CD4-positive, alpha-beta T cell treated with Interleukin-15 for 4 hours (primary cell): ENCODE measurements around the gene RCE1.

ENCODE experiments used
- DNase-seq: peaks from one replicate; pipeline ENCODE4 v3.0.0-alpha.2; 2020; ENCODE audit warnings: low spot score

The RCE1 gene

DNA sequence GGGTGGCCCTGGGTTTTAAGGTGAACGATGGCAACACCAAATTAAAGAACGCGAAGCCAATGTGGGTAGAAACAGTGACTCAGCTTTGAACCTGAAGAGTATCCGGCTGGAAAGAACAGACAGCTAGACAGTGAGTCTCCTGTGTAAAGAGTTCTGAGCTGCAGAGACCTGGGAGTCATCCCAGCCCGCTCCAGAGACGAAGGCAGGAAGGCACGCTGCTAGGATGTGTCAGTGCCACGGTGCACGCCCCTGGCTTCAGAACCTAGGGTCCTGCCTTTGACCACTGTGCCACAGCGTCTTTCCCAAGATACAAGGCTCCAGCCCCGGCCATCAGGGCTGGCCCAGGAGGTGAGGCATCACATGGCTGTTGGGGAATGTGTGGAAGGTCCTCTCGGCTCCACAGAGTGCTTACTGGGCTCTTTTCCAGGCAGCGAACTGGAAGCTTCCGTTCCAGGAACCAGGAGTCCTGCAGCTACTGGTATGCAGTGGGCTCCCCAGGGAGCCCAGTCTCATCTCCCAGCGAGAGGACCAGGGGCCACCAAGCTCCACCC, 43.5 kb downstream of the RCE1 start:
- DNase-seq, result no peak

DNA sequence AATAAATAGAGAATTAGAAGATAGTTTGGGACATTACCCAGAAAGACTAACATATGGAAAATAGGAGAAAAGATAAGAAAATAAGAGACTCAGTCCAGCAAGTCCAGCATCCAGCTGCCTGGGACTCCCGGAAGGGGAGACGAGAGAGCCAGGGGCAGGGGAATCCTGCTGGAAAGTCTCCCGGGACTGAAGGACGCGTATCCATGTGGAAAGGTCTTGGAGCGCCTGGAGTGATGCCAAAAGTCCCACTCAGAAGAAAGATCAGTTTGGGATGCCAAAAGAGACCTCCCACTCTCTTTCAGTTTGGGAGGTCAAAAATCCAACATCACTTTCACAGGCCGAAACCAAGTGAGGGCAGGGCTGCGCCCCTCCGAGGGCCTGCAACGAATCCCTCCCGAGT, 44.3 kb downstream of the RCE1 start:
- no peak for DNase-seq

DNA sequence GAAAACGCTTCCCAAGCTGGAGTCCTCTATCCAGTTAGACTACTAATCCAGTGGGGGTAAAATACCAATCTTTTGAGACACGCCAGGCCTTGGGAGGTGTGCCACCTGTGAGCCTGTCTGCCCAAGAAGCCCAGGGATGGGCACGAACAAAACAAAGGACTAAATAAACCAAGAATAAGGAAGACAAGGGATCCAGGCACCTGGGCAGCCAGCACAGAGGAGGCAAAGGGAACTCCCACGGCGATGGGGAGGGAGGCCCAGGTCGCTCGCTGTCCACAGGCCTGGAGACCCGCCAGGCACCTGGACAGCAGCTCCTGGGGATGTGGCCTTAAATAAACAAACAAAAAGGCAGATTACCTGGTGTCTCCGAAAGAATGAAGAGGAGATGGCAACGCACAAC, 45.0 kb downstream of the RCE1 start:
- DNase-seq, result no peak

DNA sequence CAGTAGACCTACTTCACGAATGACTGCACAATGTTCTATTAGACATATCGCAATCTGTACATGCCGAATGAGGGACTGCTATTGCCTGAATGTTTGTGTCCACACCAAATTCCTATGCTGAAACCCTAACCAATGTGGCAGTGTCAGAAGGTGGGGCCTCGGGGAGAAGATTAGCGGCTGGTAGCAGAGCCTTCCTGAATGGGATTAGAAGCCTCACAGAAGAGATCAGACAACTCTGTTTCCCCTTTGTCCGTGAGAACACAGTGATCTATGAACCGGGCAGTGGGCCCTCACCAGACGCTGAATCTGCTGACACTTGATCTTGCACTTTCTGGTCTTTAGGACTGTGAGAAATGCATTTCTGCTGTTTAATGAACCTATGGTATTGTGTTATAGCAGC, 46.7 kb downstream of the RCE1 start:
- DNase-seq, result no peak

DNA sequence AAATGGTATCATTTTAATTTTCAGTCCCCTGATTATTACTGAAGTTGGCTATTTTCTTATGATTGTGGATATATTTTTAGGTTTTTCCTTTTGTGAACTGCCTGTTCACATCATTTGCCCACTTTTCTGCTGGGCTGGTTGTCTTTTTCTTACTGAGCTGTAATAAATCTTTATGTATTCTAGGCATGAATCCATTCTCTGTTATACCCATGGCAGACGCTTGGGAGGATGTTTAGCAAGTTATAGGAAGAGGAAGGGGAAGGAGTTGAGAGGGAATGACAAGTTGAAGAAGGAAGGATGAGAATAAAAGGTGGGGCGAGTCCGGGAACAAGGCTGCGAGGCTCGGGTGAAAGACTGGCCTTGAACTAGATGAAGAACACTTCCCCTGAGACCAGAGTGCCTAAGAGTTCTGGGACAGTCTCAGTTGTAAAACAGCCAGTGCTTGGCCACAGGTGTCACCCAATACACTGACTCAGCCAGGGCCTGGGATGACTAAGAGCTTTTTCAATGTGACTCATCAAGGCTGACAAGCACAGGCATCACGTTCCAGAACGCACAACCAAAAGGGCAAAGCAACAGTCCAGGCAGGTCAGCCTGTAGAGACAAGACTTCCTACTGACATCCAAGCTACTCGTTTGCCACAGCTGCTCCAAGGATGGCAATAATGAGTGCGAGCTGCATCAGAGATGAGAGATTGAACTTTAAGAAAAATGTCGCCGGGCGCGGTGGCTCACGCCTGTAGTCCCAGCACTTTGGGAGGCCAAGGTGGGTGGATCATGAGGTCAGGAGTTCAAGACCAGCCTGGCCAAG, 48.8 kb downstream of the RCE1 start:
- peak; percentile 10 for DNase-seq

DNA sequence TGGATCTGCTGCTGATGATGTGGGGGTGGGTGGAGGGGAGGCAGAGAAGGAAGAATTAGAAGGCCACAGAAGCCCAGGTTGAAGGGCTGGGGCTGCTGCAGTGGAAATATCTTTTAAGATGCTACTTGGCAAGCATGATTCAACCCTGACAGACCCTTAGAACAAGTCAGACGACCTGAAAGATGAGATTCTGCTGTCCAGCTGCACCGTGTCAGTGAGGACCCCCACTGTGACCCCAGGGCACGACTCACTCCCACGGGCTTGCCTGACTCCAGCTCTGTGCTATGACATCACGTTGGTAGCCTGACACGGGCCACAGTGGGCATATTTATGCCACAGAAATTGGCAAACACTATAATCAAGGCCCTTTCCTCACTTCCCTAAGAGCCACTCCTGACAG, 49.7 kb downstream of the RCE1 start:
- no peak for DNase-seq

DNA sequence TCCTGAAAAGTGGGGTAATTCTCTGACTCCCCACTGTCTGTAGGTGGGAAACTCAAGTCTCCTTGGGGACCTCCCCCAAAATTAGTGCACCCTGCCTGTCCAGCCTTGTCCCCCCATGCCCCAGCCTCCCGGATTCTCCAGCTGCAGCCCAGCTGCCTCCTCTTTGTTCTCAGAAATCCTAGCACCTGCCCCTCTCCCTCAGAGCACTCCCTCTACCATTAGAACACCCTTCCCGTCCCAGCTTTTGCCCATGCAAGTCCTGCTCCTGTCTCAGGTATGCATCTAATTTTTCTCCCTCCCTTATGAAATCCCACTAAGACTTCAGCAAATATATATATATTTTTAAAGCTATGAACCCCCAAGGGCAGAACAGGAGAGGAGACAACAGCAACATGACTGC, 50.9 kb downstream of the RCE1 start:
- no peak for DNase-seq
